Endodermal cell (in vitro differentiated cells): ENCODE results near the gene RNF123. TPM values are rescaled to one million over a fixed set of nuclear protein-coding genes. Genes with fewer than 3 reads are reported as not detected.

Experiments
- DNase-seq: peaks from one replicate; pipeline ENCODE4 v3.0.0-alpha.2; 2017
- H3K27ac ChIP-seq: 2 replicates; pipeline ENCODE4 v1.5.1; 2013; ENCODE audit warnings: mild to moderate bottlenecking, low read depth, low read length, moderate library complexity
- H3K27me3 ChIP-seq: 2 replicates; pipeline ENCODE4 v1.6.1; 2013; ENCODE audit warnings: mild to moderate bottlenecking, low read length, moderate library complexity; ENCODE audit not compliant: insufficient read depth, control insufficient read depth, poor library complexity, severe bottlenecking
- H3K36me3 ChIP-seq: 2 replicates; pipeline ENCODE4 v1.7.0; 2013; ENCODE audit warnings: mild to moderate bottlenecking, low read length, moderate library complexity; ENCODE audit not compliant: control insufficient read depth, insufficient read depth
- H3K4me1 ChIP-seq: one replicate; pipeline ENCODE4 v1.7.0; 2013; ENCODE audit warnings: low read length; ENCODE audit not compliant: control insufficient read depth, insufficient read depth
- H3K4me3 ChIP-seq: 2 replicates; pipeline ENCODE4 v1.5.1; 2013; ENCODE audit warnings: mild to moderate bottlenecking, low read length, moderate library complexity
- H3K9ac ChIP-seq: 2 replicates; pipeline ENCODE4 v1.6.1; 2013; ENCODE audit warnings: mild to moderate bottlenecking, low read length, moderate library complexity; ENCODE audit not compliant: poor library complexity, severe bottlenecking; ENCODE audit errors: extremely low read depth
- H3K9me3 ChIP-seq: 2 replicates; pipeline ENCODE4 v1.6.1; 2013; ENCODE audit warnings: mild to moderate bottlenecking, low read length, moderate library complexity; ENCODE audit not compliant: control insufficient read depth
- H3K27ac Mint-ChIP-seq: 2 replicates; pipeline ENCODE4 v1.8.0; 2020; ENCODE audit warnings: mixed read lengths
- H3K27me3 Mint-ChIP-seq: 2 replicates; pipeline ENCODE4 v1.8.0; 2021; ENCODE audit warnings: mild to moderate bottlenecking, mixed read lengths; ENCODE audit not compliant: insufficient read depth
- H3K36me3 Mint-ChIP-seq: 2 replicates; pipeline ENCODE4 v1.8.0; 2020; ENCODE audit warnings: low read depth, mixed read lengths
- H3K4me1 Mint-ChIP-seq: 2 replicates; pipeline ENCODE4 v1.8.0; 2020; ENCODE audit warnings: mixed read lengths
- H3K4me3 Mint-ChIP-seq: 2 replicates; pipeline ENCODE4 v1.8.0; 2020; ENCODE audit warnings: mild to moderate bottlenecking, moderate library complexity, mixed read lengths
- H3K9me3 Mint-ChIP-seq: 2 replicates; pipeline ENCODE4 v1.8.0; 2020; ENCODE audit warnings: mild to moderate bottlenecking, mixed read lengths
- WGBS, 2 experiments: methylation state at CpG; one replicate each; pipeline versions ENCODE4 v1.1.5 to v1.1.7; 2013; ENCODE audit warnings: missing lambda C conversion rate in 2 of 2, mixed read lengths in 1 of 2; ENCODE audit not compliant: insufficient coverage in 1 of 2, insufficient read length in 1 of 2; 5-methylcytosine and 5-hydroxymethylcytosine counted together
- total RNA-seq, 2 donors: library from RNA; stranded (reverse); fragmentation: NEBNext Ultra II Directional in 1 of 2; extraction: Animal tissue kit (Norgen Biotek cat#: 25700) in 1 of 2; gene quantifications; 2 replicates in 1 of 2; 3 replicates in 1 of 2; pipeline ENCODE4 v1.2.1, GENCODE V29; 2021
- TF ChIP-seq, protein P1 (sequence below): fragments of 200-600 bp; sonication (generic); conservative IDR thresholded peaks from 2 replicates; pipeline ENCODE4 v1.5.0; 2021; ENCODE audit warnings: antibody characterized with exemption, mild to moderate bottlenecking

Gene RNF123
- total RNA-seq, 2 donors from 2014 or later, result 47.3 to 47.6 TPM

DNA sequence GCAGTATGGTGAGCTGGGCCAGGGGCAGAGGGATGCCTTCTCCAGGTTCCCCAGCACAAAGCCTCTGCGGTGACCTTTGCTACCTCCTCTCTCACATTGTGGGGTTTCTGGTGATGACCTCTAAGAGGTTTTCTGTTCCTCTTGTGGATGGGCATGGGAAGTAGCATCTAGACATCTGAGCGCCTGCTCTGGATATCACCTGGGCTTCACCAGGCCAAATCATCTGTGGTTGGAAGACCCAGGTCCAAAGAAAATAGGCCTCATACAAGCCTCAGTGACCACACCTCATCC lies 8.2 kb upstream of the RNF123 start:
- H3K4me1 Mint-ChIP-seq, result no peaks in the 10 kb centered on the region

DNA sequence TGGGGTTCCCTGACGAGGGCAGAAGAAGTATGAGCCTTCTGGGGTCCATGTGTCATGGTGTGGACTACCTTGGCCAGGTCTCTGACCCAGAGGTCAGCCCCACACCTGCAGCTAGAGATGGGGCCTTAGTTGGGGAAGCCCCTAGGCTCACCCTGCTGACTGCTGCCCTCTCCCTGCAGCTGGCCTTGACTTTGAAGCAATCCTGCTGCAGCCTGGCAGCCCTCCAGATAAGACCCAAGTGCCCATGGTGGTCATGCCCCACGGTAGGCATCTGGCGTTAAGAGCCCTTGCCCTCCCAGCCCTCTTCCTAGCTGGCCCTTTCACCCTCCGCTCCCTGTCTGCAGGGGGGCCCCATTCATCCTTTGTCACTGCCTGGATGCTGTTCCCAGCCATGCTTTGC lies 7.8 kb upstream of the RNF123 start:
- peaks cover 72% of the 10 kb centered on the region for H3K36me3 ChIP-seq
- 88 to 96% methylated on average over 4 of the region's 4 CpGs for WGBS, 2 experiments
- H3K4me3 Mint-ChIP-seq, result no peak overlapping the region
- H3K27me3 Mint-ChIP-seq, result no peaks in the 10 kb centered on the region
- no peaks in the 10 kb centered on the region for H3K4me1 Mint-ChIP-seq
- no peak overlapping the region for H3K4me3 ChIP-seq
- H3K9ac ChIP-seq, result no peak overlapping the region
- H3K27ac ChIP-seq, result no peak overlapping the region
- no peak for DNase-seq
- no peaks in the 10 kb centered on the region for H3K27me3 ChIP-seq
- H3K4me1 ChIP-seq, result no peaks in the 10 kb centered on the region
- H3K9me3 Mint-ChIP-seq, result no peaks in the 10 kb centered on the region
- H3K27ac Mint-ChIP-seq, result no peak overlapping the region
- TF ChIP-seq, protein P1, sequence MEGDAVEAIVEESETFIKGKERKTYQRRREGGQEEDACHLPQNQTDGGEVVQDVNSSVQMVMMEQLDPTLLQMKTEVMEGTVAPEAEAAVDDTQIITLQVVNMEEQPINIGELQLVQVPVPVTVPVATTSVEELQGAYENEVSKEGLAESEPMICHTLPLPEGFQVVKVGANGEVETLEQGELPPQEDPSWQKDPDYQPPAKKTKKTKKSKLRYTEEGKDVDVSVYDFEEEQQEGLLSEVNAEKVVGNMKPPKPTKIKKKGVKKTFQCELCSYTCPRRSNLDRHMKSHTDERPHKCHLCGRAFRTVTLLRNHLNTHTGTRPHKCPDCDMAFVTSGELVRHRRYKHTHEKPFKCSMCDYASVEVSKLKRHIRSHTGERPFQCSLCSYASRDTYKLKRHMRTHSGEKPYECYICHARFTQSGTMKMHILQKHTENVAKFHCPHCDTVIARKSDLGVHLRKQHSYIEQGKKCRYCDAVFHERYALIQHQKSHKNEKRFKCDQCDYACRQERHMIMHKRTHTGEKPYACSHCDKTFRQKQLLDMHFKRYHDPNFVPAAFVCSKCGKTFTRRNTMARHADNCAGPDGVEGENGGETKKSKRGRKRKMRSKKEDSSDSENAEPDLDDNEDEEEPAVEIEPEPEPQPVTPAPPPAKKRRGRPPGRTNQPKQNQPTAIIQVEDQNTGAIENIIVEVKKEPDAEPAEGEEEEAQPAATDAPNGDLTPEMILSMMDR, result no peak
- no peaks in the 10 kb centered on the region for H3K9me3 ChIP-seq
- peaks cover 51% of the 10 kb centered on the region for H3K36me3 Mint-ChIP-seq

More for the DNA sequence above, 8.2 kb upstream of the RNF123 start:
- no peaks in the 10 kb centered on the region for H3K4me1 ChIP-seq
- no peaks in the 10 kb centered on the region for H3K9me3 ChIP-seq
- Mint-ChIP-seq H3K9me3 (no peaks in the 10 kb centered on the region), H3K27me3 (no peaks in the 10 kb centered on the region), H3K4me3 (no peak overlapping the region), H3K27ac (no peak overlapping the region), H3K36me3 (peaks cover 53% of the 10 kb centered on the region)
- WGBS, 2 experiments, result 100% methylated on average over 1 to 2 of the region's 2 CpGs
- no peak overlapping the region for H3K27ac ChIP-seq
- H3K36me3 ChIP-seq, result peaks cover 76% of the 10 kb centered on the region
- no peak for DNase-seq
- TF ChIP-seq, protein P1, result no peak
- no peak overlapping the region for H3K9ac ChIP-seq
- H3K27me3 ChIP-seq, result no peaks in the 10 kb centered on the region
- H3K4me3 ChIP-seq, result no peak overlapping the region

DNA sequence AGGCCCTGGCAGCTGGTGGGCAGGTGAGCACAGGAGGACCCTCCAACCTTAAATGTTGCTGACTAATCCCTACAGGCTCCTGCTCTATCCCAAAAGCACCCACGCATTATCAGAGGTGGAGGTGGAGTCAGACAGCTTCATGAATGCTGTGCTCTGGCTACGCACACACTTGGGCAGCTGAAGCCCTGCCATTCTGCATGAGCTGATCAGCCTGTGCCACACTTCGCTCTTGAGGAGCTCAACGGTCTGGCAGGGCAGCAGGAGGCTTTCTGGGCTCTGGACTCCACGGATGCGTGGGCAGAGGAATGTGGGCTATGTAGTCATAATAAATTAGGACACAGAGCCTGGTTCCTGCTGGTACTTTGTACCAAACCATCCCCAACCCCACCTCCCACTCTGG lies 6.2 kb upstream of the RNF123 start:
- Mint-ChIP-seq H3K36me3 (peaks cover 38% of the 10 kb centered on the region), H3K9me3 (no peaks in the 10 kb centered on the region), H3K4me3 (no peak overlapping the region), H3K4me1 (peaks cover 5% of the 10 kb centered on the region), H3K27ac (no peak overlapping the region), H3K27me3 (no peaks in the 10 kb centered on the region)
- DNase-seq, result no peak
- TF ChIP-seq, protein P1, result no peak
- H3K9me3 ChIP-seq, result no peaks in the 10 kb centered on the region
- no peak overlapping the region for H3K4me3 ChIP-seq
- H3K27ac ChIP-seq, result no peak overlapping the region
- WGBS, 2 experiments, result 83 to 95% methylated on average over 2 to 6 of the region's 6 CpGs
- no peaks in the 10 kb centered on the region for H3K4me1 ChIP-seq
- no peaks in the 10 kb centered on the region for H3K27me3 ChIP-seq
- peaks cover 56% of the 10 kb centered on the region for H3K36me3 ChIP-seq
- H3K9ac ChIP-seq, result no peak overlapping the region
